K562 (cell line): ENCODE data around the gene TALDO1. TPM values are rescaled to one million over a fixed set of nuclear protein-coding genes. Genes with fewer than 3 reads are reported as not detected.

ENCODE experiments used
- ATAC-seq: fragments of 200-7000 bp; cut with Tn5 transposase; 3 replicates; pipeline ENCODE4 v1.9.1; 2020; ENCODE audit warnings: moderate library complexity
- Bru-seq: library from RNA; stranded (reverse); fragments of 400-500 nt; gene quantifications from one replicate; lab custom pipeline; 2021; lab: Mats Ljungman, UMichigan
- BruChase-seq, 2 experiments: library from RNA; stranded (reverse); fragments of 400-500 nt; gene quantifications; one replicate each; lab custom pipeline; 2021; lab: Mats Ljungman, UMichigan
- BruUV-seq: library from RNA; stranded (reverse); fragments of 400-500 nt; replicated peaks from 2 replicates; lab custom pipeline; 2021; lab: Mats Ljungman, UMichigan
- CTCF ChIA-PET: fragments of 300-600 bp; formaldehyde crosslinking; extraction: SDS; loops from one replicate; lab custom pipeline; 2021; ENCODE audit warnings: low intra/inter-chr PET ratio; lab: Yijun Ruan, JAX
- POLR2A ChIA-PET: fragments of 300-600, 350-650 bp; sonication (Branson Sonifier 250); formaldehyde crosslinking; extraction: SDS; loops from one replicate; lab custom pipeline; 2021; ENCODE audit warnings: antibody characterized with exemption, inconsistent platforms; lab: Yijun Ruan, JAX
- DNase-seq, 4 experiments: peaks; one replicate each; pipeline versions ENCODE4 v3.0.0 to v3.0.0-alpha.2; 2011 to 2018; ENCODE audit warnings: low spot score in 3 of 4, mixed read lengths in 3 of 4; ENCODE audit errors: extremely low read depth in 1 of 4
- FAIRE-seq: peaks from 2 replicates; lab custom pipeline; 2011; peaks lifted over from hg19 to GRCh38; lab: Jason Lieb, UNC
- H2AFZ ChIP-seq: 2 replicates; pipeline ENCODE4 v1.6.0; 2011; ENCODE audit warnings: low read depth, low read length, control low read depth, inconsistent platforms
- H3K27ac ChIP-seq: fragments of 200-600 bp; 3 replicates; pipeline ENCODE4 v1.8.0; 2011; ENCODE audit warnings: low read depth, mild to moderate bottlenecking, control low read depth, inconsistent platforms, low read length, moderate library complexity, mixed read lengths; ENCODE audit errors: extremely low read depth
- H3K27me3 ChIP-seq, 2 experiments: fragments of 300-600 bp in 1 of 2; 2 replicates in 1 of 2; 3 replicates in 1 of 2; pipeline versions ENCODE4 v1.6.0 to v1.8.0; 2011; ENCODE audit warnings: inconsistent platforms in 2 of 2, low read length in 2 of 2, mild to moderate bottlenecking in 1 of 2, mixed read lengths in 1 of 2, moderate library complexity in 1 of 2; ENCODE audit not compliant: control insufficient read depth in 2 of 2, insufficient read depth in 2 of 2
- H3K36me3 ChIP-seq: fragments of 300-600 bp; 3 replicates; pipeline ENCODE4 v1.8.0; 2011; ENCODE audit warnings: mild to moderate bottlenecking, low read length, inconsistent platforms; ENCODE audit not compliant: control insufficient read depth, insufficient read depth
- H3K4me1 ChIP-seq, 2 experiments: fragments of 200-600 bp in 1 of 2; replicated peaks in 1 of 2; 2 replicates in 1 of 2; 3 replicates in 1 of 2; pipeline versions ENCODE4 v1.5.1 to v1.8.0; 2011; ENCODE audit warnings: inconsistent platforms in 2 of 2, low read length in 2 of 2, mild to moderate bottlenecking in 1 of 2, mixed read lengths in 1 of 2, moderate library complexity in 1 of 2; ENCODE audit not compliant: control insufficient read depth in 2 of 2, insufficient read depth in 2 of 2
- H3K4me2 ChIP-seq: 2 replicates; pipeline ENCODE4 v1.6.1; 2011; ENCODE audit warnings: low read length, control low read depth, inconsistent platforms, mixed read lengths; ENCODE audit not compliant: insufficient read depth
- H3K4me3 ChIP-seq: fragments of 200-600 bp; sonication (generic), shearing (Covaris generic); 2 replicates; pipeline ENCODE4 v1.5.1; 2016; ENCODE audit warnings: control low read depth, inconsistent platforms
- H3K79me2 ChIP-seq: fragments of 200-600 bp; 3 replicates; pipeline ENCODE4 v1.8.0; 2011; ENCODE audit warnings: low read length, inconsistent platforms; ENCODE audit not compliant: control insufficient read depth, insufficient read depth
- H3K9ac ChIP-seq, 2 experiments: 2 replicates each; pipeline versions ENCODE4 v1.6.0 to v1.6.1; 2011; ENCODE audit warnings: low read depth in 2 of 2, low read length in 2 of 2, control low read depth in 1 of 2, inconsistent platforms in 1 of 2, mild to moderate bottlenecking in 1 of 2, mixed read lengths in 1 of 2; ENCODE audit not compliant: insufficient read depth in 1 of 2
- H3K9me1 ChIP-seq: one replicate; pipeline ENCODE4 v1.6.0; 2011; ENCODE audit warnings: inconsistent platforms, mild to moderate bottlenecking, low read length, moderate library complexity; ENCODE audit not compliant: control insufficient read depth, insufficient read depth
- H3K9me3 ChIP-seq: replicated peaks from 2 replicates; pipeline ENCODE4 v1.5.1; 2011; ENCODE audit warnings: low read depth, low read length, inconsistent platforms; ENCODE audit not compliant: control insufficient read depth, insufficient read depth
- H4K20me1 ChIP-seq: replicated peaks from 2 replicates; pipeline ENCODE4 v1.6.1; 2011; ENCODE audit warnings: low read length, inconsistent platforms, mixed read lengths; ENCODE audit not compliant: control insufficient read depth, insufficient read depth
- CREB1 ChIP-seq, 2 experiments: sonication (generic) in 1 of 2; formaldehyde crosslinking in 1 of 2; IDR thresholded peaks; 2 replicates each; pipeline versions ENCODE4 v1.6.1 to v1.8.0; 2012 to 2022; ENCODE audit warnings: inconsistent platforms in 1 of 2, mild to moderate bottlenecking in 1 of 2, missing genetic modification reagents in 1 of 2, moderate library complexity in 1 of 2
- PTBP1 ChIP-seq: fragments of 200-400 bp; formaldehyde crosslinking; IDR thresholded peaks from 2 replicates; pipeline ENCODE4 v1.6.1; 2017; ENCODE audit warnings: low read depth, low read length
- RBM25 ChIP-seq: fragments of 200-400 bp; formaldehyde crosslinking; IDR thresholded peaks from 2 replicates; pipeline ENCODE4 v1.6.1; 2018; ENCODE audit warnings: low read length, low read depth, moderate library complexity; ENCODE audit not compliant: severe bottlenecking
- STAG1 ChIP-seq: sonication (generic); formaldehyde crosslinking; IDR thresholded peaks from 2 replicates; pipeline ENCODE4 v1.5.0; 2020; ENCODE audit warnings: missing genetic modification reagents, borderline replicate concordance
- ZBTB33 ChIP-seq: sonication (generic); formaldehyde crosslinking; IDR thresholded peaks from 2 replicates; pipeline ENCODE4 v1.8.1; 2023; ENCODE audit warnings: mild to moderate bottlenecking, missing genetic modification reagents
- ZBTB49 ChIP-seq: sonication (generic); formaldehyde crosslinking; IDR thresholded peaks from 2 replicates; pipeline ENCODE4 v1.8.0; 2022; ENCODE audit warnings: missing genetic modification reagents, mild to moderate bottlenecking, borderline replicate concordance
- WGBS: fragments of 100-300 bp; shearing (Covaris generic); methylation state at CpG from one replicate; pipeline ENCODE4 v1.1.6; 2016; ENCODE audit warnings: low coverage, mixed read lengths; ENCODE audit not compliant: insufficient coverage; ENCODE audit errors: missing lambda C conversion rate; 5-methylcytosine and 5-hydroxymethylcytosine counted together
- in situ Hi-C: fragments of 300-500 bp; cut with MboI; formaldehyde crosslinking; loops from 4 replicates; pipeline ENCODE4 v1.15.0; 2018; ENCODE audit warnings: inconsistent platforms, mixed read lengths
- intact Hi-C: fragments of 100-400 bp; cut with micrococcal nuclease; formaldehyde crosslinking; loops from 2 replicates; pipeline ENCODE4 v1.14.2; 2022
- long read RNA-seq, 3 experiments: library from polyadenylated mRNA in 2 of 3; library from RNA in 1 of 3; unstranded in 2 of 3; stranded (forward) in 1 of 3; transcript quantifications; one replicate each; pipeline ENCODE4 v2.0.0, GENCODE V29; 2019 to 2022
- polyA minus RNA-seq, 3 experiments: library from RNA; depleted of rRNA, polyadenylated mRNA; stranded (reverse); fragments of >200 nt; gene quantifications; 2 replicates each; pipeline ENCODE4 v1.2.3, GENCODE V29; 2011
- polyA plus RNA-seq, 8 experiments: library from polyadenylated mRNA; depleted of rRNA in 4 of 8; stranded (reverse) in 5 of 8; unstranded in 3 of 8; fragments of >200 nt; fragmentation: Nextera tagmentation in 2 of 8; fragmentation: Illumina TruSeq in 1 of 8; extraction: Ambion mirVana in 2 of 8; extraction: Trizol in 1 of 8; gene quantifications; 2 replicates each; pipeline versions ENCODE4 v1.2.1 to v1.2.3, GENCODE V29; 2011 to 2014; ENCODE audit warnings: inconsistent platforms in 1 of 8, missing spikeins in 1 of 8
- total RNA-seq, 7 experiments: library from RNA; depleted of rRNA in 6 of 7; stranded (reverse); fragments of >200 nt in 6 of 7; fragmentation: Illumina TruSeq in 2 of 7; extraction: Trizol in 2 of 7; gene quantifications; 2 replicates each; pipeline versions ENCODE4 v1.2.1 to v1.2.3, GENCODE V29; 2011 to 2021; ENCODE audit warnings: low replicate concordance in 1 of 7
- TF ChIP-seq, protein P1 (sequence below): fragments of 250-450 bp; sonication (Bioruptor Pico); IDR thresholded peaks from 2 replicates; pipeline ENCODE4 v1.9.0; 2021; ENCODE audit warnings: mild to moderate bottlenecking

Gene TALDO1
- total RNA-seq (2011; cell fraction: chromatin; rRNA removed; ENCODE audit: low replicate concordance): 172 and 310 TPM in 2 replicates
- 171 and 194 TPM in 2 replicates for total RNA-seq (2011; cell fraction: nucleolus; rRNA removed)
- total RNA-seq (2011; cell fraction: nucleoplasm; rRNA removed): 200 and 202 TPM in 2 replicates
- 507 and 536 TPM in 2 replicates for total RNA-seq (2014; rRNA removed)
- 228 and 260 TPM in 2 replicates for total RNA-seq (2014; rRNA removed; fragmentation: Illumina TruSeq; extraction: Trizol)
- 413 and 441 TPM in 2 replicates for total RNA-seq (2015; rRNA removed; fragmentation: Illumina TruSeq; extraction: Trizol)
- 541 and 595 TPM in 2 replicates for total RNA-seq (2021)
- 416 and 427 TPM in 2 replicates for polyA plus RNA-seq (2011; rRNA removed)
- polyA plus RNA-seq (2011; cell fraction: cytosol; rRNA removed): 459 and 498 TPM in 2 replicates
- polyA plus RNA-seq (2011; cell fraction: nucleus; rRNA removed): 247 and 274 TPM in 2 replicates
- 413 and 492 TPM in 2 replicates for polyA plus RNA-seq (2012)
- 400 and 436 TPM in 2 replicates for polyA plus RNA-seq (2014; fragmentation: Illumina TruSeq; extraction: Trizol)
- 100 to 1,000 TPM; 328 to 492 TPM for polyA plus RNA-seq (2014; fragmentation: Nextera tagmentation; extraction: Ambion mirVana)
- 520 and 521 TPM in 2 replicates for polyA plus RNA-seq (2014; rRNA removed)
- polyA minus RNA-seq (2011; rRNA and poly(A)+ RNA removed): 150 and 162 TPM in 2 replicates
- polyA minus RNA-seq (2011; cell fraction: cytosol; rRNA and poly(A)+ RNA removed): 252 and 295 TPM in 2 replicates
- 42.5 and 74.1 TPM in 2 replicates for polyA minus RNA-seq (2011; cell fraction: nucleus; rRNA and poly(A)+ RNA removed)
- percentile 91 among the genes with signal in this experiment for Bru-seq, nascent RNA
- BruChase-seq, experiment 1, labeled RNA remaining after a 2-hour chase: percentile 92 among the genes with signal in this experiment
- BruChase-seq, experiment 2, labeled RNA remaining after a 6-hour chase: percentile 90 among the genes with signal in this experiment
- long read RNA-seq, experiment 1, transcript TALDO1-201 (8 exons, 1,346 nt): major isoform, 694 of 918 reads
- long read RNA-seq, experiment 1, transcript TALDO1-203 (8 exons, 1,231 nt): minor isoform, 7 of 918 reads
- long read RNA-seq, experiment 1, transcript TALDO1-206 (2 exons, 587 nt): minor isoform, 13 of 918 reads
- long read RNA-seq, experiment 1, partial matches to known transcripts: 161 of 918 reads
- long read RNA-seq, experiment 1, other reads (novel, unspliced or antisense): 43 of 918 reads
- long read RNA-seq, experiment 2, transcript TALDO1-201 (8 exons, 1,346 nt): major isoform, 563 of 691 reads
- long read RNA-seq, experiment 2, transcript TALDO1-206 (2 exons, 587 nt): minor isoform, 10 of 691 reads
- long read RNA-seq, experiment 2, partial matches to known transcripts: 83 of 691 reads
- long read RNA-seq, experiment 2, other reads (novel, unspliced or antisense): 33 of 691 reads
- long read RNA-seq, experiment 3, transcript TALDO1-201 (8 exons, 1,346 nt): major isoform, 630 of 674 reads
- long read RNA-seq, experiment 3, transcript TALDO1-203 (8 exons, 1,231 nt): minor isoform, 8 of 674 reads
- long read RNA-seq, experiment 3, partial matches to known transcripts: 13 of 674 reads
- long read RNA-seq, experiment 3, other reads (novel, unspliced or antisense): 23 of 674 reads

- Histone ChIP-seq H3K36me3 (peaks cover 35% of the 10 kb centered on the region), H3K27me3 (no peaks in the 10 kb centered on the region), H3K9me3 (no peaks in the 10 kb centered on the region), H3K4me3 (peak within 1 kb of the TSS; percentile 100), H3K27ac (peak within 1 kb of the TSS; percentile 99), H3K4me1 (peaks cover 27 to 54% of the 10 kb centered on the region in 2 experiments), H3K4me2 (peak within 1 kb of the TSS; percentile 94), H2AFZ (peak within 1 kb of the TSS; percentile 82), H4K20me1 (peaks cover 18% of the 10 kb centered on the region; the same call in 1 of the 2 replicates), H3K79me2 (peaks cover 51% of the 10 kb centered on the region), H3K9ac (peak within 1 kb of the TSS; percentile 95 to 100), H3K9me1 (peaks cover 2% of the 10 kb centered on the region)
- BruUV-seq: no TSS peak
- FAIRE-seq (peak; percentile 23), ATAC-seq (peak; percentile 94), DNase-seq (peak; percentile 92 to 96 (median 93))
- intact Hi-C loops: no loop called here
- ChIA-PET POLR2A (interaction anchor here (0.6 to 7.4 kb wide), 19 partner anchors 10 to 523 kb away, joined by 3 to 88 read pairs (median 4); partner anchors contain the start of genes DEAF1 and TMEM80), CTCF (interaction anchor here (1.8 kb wide), 1 partner anchor 20 kb away, joined by 3 read pairs; no protein-coding TSS in a partner anchor)
- in situ Hi-C loops: no loop called here
- under 1% methylated on average over 73 of the region's 112 CpGs for WGBS
- no peak for TF ChIP-seq PTBP1
- TF ChIP-seq ZBTB49 (CRISPR knock-in tag): no peak
- TF ChIP-seq, protein P1, sequence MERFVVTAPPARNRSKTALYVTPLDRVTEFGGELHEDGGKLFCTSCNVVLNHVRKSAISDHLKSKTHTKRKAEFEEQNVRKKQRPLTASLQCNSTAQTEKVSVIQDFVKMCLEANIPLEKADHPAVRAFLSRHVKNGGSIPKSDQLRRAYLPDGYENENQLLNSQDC (CRISPR knock-in tag): peak; percentile 70; the same call in 1 of the 2 replicates
- TF ChIP-seq CREB1 (IDR thresholded peaks at IDR 0.05): 0 out of 2 replicates have a peak, but pooled peaks have one; percentile 21
- TF ChIP-seq CREB1 (CRISPR knock-in tag; IDR thresholded peaks at IDR 0.05): no peak
- peak; percentile 19; the same call in 1 of the 2 replicates for TF ChIP-seq ZBTB33 (CRISPR knock-in tag)
- peak; percentile 42 for TF ChIP-seq STAG1 (CRISPR knock-in tag)
- TF ChIP-seq RBM25: peak; percentile 81
These were observed at the start of gene TALDO1 for GRCh38 chr11:747158-748006. Gene TALDO1 (plus strand): TSS chr11:747464. CDS start chr11:747482, 18 bp downstream.
